Endometrial microvascular endothelial cells (primary cell): ENCODE results near the gene KIF16B. TPM values are rescaled to one million over a fixed set of nuclear protein-coding genes. Genes with fewer than 3 reads are reported as not detected.
"Not testable (repeated sequence)": the region's sequence is repeated elsewhere in the genome, so short reads cannot be mapped to it uniquely, and the experiment has no call there.

Source experiments
- in situ Hi-C: cut with HindIII; loops from 2 replicates; pipeline ENCODE4 v1.10.0; 2017; ENCODE audit warnings: low sequenced_read_pairs, low pct_unique_long_range_greater_than_20kb; ENCODE audit errors: inconsistent ontology term
- total RNA-seq: library from RNA; depleted of rRNA; stranded (reverse); fragments of >200 nt; gene quantifications from one replicate; pipeline ENCODE4 v1.2.3, GENCODE V29; 2015; ENCODE audit errors: inconsistent ontology term

KIF16B gene
- total RNA-seq, 1 donor from 2014 or later: 12.1 TPM

DNA sequence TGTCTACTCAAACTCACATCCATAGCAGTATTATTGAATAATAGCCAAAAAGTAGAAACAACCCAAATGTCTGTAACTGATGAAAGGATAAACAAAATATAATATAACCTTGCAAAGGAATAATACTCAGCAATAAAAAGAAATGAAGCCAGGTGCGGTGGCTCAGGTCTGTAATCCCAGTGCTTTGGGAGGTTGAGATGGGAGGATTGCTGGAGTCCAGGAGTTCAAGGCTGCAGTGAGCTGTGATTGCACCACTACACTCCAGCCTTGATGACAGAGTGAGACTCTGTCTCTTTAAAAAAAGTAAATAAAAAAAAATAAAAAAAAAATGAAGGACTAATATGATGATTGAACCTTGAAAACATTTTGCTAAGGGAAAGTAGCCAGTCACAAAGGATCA lies 22.1 kb upstream of the KIF16B start:
- in situ Hi-C loops: no loop called here

DNA sequence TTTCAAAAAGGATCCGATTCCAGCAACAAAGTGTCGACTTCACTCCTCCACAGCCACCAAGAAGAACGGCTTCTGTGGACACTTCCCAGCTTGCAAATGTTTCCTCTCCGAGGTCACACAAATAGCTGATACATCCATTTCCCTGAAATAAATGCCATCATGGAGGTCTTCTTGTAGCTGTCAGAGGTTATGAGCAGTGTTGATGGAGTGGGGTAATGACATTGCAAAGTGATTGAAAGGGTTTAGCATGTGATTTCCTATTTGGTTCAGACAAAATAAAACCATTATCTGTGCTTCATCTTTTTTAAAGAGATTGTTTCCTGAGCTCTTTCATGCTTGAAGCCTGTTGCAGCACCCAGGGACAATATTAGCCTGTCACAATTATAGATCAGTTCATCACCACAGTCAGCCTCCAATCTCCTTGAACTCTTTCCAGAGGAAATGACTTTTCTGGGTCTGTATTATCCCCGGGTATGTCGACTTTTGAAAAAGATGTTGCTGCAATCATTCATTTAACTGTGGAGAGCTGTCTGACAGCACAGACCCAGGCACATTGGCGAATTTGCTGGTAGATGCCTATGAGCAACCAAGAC lies 16.9 kb upstream of the KIF16B start:
- in situ Hi-C loops: no loop called here

DNA sequence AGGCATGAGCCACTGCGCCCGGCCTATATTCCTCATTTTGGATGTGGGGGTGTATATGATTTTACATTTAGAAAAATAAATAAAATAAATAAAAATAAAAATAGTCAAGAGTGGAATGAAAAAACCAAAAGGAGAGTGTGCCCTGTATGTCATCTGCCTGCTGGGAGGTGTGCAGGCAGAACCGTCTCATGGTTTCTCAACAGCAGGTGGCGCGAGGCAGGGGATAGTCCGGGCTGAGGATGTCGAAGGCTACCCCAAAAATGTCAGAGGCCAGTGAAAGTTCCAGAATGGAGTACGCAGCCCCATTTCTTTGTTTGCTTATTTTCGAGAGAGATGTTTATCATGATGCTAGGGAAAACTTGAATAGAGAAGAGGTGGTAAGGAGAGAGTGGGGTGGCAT lies 16.4 kb upstream of the KIF16B start:
- in situ Hi-C loops: no loop called here

DNA sequence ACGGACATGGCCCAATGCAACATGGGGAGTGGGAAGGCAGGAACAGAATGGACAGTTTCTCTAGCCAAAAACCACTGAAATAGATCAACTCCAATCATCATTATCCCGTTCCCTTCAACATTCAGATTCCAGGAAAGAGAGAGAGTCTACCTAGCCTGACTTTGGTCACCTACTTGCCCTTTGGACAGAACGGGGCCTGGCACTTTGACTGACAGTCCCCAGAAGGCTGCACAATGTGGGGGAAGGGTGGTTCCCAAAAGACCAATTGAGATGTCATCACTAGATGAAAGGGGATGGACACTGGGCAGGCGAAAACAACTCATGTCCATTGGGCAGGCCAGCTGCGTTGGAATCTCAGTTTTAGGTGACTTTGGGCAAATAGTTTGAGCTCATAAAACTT lies 15.0 kb upstream of the KIF16B start:
- in situ Hi-C loops: no loop called here

DNA sequence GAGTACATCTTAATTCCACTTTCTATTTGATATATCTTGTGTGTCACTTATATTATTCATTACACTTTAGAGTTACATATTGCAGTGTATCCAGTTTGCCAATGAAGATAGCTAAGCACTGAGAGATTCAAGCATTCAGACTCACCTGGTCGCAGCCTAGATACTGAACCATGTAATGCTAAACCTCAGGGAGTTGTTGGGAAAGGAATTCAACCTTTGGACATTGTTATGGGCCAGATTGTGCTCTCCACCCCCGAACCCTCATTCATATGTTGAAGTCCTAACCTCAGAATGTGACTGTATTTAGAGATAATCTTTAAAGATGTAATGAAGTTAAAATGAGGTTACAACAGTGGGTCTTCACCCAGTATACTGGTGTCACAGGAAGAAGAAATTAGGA lies 13.8 kb upstream of the KIF16B start:
- in situ Hi-C loops: no loop called here

DNA sequence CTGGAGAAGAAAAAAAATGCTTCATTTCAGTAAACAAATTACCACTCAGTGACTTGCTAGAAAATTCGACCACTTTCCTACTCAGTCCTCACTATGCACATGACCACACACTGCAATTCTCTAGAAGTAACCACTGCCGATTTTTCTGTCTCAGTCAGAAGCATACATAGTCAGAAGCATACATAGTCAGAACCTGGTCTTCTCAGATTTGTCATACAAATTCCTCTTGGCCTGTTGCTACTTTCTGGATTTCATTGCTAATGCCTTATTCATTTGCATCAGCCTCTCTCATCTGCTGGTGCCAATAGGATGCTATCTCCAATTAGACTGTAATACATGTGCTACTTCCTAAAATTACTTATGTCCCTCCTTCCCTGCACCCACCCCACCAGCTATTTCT lies 10.2 kb upstream of the KIF16B start:
- in situ Hi-C loops: no loop called here

DNA sequence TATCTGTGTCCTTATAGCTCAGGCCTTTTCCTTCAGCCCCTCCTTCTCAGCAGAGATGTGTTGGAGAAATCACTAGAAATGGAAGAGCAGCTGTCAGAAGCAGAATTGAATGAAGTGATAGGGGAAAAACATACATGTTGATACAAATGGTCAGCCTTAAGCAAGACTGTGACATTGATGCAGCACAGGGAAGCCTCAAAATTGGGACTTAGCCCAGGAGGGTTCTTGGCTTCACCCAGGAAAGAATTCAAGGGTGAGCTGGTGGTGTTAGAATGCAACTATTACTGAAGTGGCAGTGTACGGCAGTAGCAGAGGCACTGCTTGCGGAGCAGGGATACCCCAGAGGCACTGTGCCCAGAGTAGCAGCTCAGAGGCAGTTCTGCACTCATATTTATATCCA lies 8.0 kb upstream of the KIF16B start:
- in situ Hi-C loops: no loop called here

DNA sequence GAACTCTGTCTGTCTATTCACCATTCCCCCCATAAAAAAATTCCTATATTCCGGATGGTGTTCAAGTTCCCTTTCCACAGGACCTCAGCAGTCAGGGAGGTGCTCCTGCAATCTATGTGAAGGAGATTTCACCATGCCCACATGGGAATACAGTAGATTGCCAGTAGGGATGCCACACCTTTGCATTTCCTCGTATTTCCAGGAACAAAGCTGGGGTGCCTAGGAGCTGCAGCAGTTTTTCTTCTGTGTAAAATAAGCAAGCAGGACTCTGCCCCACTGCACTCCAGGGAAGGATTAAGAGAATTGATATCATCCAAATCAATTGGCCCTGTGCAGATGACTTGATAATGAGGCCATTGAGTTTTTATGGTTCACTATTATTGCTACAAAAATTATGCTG lies 7.4 kb upstream of the KIF16B start:
- in situ Hi-C loops: no loop called here

DNA sequence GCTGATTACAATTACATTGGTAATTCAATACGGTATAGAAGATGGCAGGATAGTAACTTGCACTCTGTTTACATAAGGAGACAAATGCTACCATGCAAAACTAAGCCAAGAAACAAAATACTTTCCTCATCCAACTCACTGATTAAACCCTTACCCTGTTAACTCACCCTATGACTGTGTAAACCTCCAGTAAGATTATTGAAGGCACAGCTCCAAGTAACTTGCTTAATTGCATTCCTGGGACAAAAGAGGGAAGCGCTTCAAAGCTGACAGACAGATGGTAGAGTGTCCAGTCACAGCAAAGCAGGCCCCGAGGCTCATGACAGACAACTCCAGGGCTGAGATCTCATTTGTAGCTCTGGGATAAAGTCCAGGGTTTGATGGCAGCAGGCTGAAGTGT lies 6.9 kb upstream of the KIF16B start:
- in situ Hi-C loops: no loop called here

DNA sequence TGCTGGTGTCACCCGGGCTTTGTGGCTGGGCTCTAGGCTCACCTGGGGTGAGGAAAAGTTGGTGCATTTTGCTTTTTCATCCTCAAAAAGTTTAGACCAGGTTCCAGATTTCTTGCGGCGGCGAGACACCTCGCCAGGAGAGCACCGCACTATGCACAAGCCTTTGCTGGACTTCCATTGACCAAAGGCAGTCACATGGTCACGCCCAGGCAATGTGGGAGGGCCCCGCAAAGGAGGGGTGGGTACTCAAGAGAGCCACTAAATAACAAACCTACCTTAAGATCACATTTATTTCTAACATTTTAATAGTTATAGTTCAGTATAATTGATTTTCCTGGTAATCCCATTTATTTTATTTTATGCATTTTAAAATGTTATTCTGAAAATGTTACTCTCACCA lies 3.0 kb upstream of the KIF16B start:
- in situ Hi-C loops: no loop called here

DNA sequence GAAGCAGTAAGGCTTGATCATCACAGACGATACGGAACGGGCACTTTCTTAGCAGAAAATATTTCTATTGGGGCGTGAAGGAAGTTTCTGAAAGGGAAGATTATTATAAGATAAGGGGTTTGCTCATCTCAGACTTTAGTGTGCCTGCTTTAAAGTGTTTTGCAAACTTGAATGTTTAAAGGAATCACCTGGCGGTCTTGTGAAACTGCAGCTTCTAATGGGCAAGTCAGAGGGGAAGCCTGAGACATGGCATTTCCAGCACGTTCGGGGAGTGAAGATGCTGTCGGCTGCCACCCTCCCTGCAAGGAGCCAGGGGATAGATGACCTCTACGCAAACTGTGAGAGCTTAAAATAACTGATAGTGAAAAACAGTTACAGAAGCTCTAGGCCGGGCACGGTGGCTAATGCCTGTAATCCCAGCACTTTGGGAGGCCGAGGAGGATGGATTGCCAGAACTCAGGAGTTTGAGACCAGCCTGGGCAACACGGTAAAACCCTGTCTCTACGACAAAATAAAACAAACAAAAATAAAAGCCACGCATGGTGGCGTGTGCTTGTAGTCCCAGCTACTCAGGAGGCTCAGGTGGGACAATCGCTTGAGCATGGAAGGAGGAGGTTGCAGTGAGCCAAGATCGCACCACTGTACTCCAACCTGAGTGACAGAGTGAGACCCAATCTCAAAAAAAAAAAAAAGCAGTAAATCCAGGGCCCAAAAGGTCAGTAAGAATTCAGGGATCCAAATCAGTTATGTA lies 2.3 kb upstream of the KIF16B start:
- in situ Hi-C loops: no loop called here

DNA sequence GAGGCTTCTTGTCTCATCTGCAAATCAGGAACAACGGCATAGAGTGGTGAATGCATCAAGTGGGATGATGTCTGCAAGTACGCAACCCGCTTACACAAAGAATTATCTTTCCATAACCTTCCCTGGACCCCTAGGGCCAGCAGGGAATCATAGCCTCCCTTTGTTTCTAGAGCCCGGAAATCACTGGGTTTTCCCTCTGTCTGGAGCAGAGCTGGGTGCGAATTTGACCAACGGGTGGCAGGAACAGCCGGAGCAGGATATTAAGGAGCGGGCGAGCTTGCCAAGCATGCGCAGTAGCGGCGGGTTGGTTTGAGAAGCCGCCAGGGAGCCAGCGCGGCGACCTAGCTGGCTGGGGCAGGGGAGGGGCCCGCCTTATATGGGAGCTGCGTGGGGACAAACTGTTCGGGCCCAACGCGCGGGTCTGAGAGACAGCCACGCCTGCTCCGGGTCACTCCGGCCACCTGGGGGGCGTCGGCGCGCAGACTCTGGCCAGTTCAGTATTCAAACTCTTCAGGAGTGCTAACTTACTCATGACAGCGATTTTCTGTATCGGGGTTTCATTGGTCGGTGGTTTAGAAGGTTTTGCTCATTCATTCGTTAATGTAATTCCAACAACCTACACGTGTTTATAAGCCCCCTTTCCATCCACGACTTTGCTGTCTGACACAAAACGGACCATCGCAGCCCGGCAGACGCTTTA lies 1.6 kb upstream of the KIF16B start:
- in situ Hi-C loops: no loop called here

DNA sequence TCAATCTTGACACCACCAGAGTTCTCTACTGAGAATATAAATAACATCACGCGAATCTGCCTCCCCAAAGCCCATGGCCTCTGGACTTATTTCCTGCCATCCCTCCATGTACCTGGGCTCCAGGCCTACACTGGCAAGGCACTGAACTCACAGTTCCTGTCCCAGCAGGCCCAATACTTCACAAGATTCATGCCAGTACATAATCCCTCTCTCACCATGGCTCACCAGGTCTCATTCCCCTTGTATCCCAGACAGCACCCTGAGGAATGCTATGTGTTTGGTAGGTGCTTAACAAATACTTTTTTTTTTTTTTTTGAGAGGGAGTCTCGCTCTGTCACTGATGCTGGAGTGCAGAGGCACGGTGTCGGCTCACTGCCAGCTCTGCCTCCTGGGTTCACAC lies 1.9 kb downstream of the KIF16B start:
- in situ Hi-C loops: no loop called here

DNA sequence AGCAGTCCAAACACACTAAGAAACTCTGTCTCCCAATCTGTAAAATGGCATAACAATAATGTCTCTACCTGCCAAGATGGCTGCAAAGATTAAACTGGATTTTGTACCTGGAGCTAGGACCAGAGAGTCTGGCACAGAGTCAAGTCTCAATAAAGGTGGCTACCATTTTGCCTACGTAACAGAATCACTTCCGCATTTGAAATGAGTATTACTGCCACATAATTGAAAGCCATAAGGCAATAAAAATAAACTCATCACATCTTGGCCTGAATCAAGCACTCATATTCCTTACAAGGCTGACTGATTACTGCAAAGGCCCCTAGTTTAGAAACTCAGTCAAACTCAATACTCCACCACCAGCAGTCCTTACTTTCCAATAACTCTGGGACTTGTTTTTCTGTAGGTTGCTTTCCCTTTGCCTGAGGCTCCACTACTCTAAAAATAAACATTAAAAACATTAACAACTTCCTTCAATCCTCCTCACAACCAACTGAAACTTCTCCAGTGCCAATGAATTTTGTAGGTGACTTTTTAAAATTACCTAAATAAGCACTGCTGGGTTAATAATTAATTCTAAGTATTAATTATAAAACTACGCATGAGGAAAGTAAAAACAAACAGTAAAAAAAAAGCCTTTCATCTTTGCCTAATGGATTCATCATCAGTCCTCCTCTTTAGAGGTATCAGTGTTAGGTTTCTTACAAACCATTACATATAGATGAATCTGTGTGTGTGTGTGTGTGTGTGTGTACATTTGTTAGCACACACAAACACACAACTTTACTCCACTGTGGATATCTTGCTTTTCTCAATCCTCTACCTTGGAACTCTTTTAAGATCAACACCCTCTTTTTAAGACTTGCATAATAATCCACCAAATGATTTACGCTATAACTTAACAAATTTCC lies 3.7 kb downstream of the KIF16B start:
- in situ Hi-C loops: no loop called here

DNA sequence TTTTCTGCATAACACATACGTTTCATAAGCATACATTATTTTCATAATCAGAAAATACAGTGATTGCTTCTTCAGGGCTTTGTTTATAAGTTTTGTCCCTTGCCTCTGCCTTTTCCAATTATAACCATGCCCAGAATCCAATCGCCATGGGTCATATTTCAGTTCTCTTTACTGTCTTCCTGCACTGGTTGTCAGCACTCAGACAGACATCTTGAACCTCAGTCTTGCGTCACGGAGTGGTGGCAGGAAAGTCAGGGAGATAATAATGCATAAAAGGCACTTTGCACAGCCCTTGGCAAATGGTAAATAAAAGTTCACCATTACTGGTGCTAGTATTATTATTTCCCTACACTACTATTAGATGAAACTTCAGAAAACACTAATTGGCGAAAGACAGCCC lies 7.2 kb downstream of the KIF16B start:
- in situ Hi-C loops: no loop called here

DNA sequence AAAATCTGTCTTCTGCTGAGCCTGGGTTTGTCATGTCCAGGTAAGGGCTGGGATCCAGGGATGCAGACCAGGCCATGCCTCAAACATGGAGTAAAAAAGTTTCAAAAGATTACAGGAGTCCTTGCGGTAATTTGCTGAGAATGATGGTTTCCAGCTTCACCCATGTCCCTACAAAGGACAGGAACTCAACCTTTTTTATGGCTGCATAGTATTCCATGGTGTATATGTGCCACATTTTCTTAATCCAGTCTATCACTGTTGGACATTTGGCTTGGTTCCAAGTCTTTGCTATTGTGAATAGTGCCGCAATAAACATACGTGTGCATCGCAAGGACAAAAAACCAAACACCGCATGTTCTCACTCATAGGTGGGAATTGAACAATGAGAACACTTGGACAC lies 9.2 kb downstream of the KIF16B start:
- in situ Hi-C loops: not testable (repeated sequence)

DNA sequence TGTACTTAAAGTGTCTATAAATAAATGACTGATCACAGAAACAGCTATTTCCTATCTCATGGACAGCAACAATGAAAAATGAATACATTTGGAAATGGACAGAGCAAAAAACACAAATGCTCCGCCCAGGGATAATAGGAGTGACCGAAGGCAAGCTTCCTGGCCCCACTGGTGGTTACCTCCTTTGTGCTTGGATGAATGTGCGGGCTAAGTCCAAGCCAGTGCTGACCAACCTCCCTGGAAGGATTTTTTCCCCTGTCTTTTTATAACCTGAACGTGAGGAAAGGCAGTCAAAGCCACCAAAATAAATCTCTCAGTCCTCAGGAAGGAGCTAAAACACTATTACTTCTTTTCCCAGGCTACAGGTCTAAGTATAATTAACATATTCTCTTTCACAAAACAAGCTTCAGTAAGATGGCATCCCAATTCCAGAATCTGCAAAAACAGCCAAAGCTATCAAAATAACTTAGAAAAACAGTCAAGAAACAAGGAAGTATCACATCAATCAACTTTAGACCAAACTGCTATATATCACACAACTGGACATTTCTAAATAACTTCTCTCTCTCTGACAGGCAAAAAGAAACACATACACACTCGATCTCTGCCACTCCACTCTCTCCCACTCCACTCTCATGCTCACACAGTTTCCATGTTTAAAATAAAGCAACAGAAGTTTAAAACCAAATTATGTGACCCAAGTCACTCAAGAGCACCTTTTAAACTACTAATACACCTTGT lies 10.0 kb downstream of the KIF16B start:
- in situ Hi-C loops: no loop called here

DNA sequence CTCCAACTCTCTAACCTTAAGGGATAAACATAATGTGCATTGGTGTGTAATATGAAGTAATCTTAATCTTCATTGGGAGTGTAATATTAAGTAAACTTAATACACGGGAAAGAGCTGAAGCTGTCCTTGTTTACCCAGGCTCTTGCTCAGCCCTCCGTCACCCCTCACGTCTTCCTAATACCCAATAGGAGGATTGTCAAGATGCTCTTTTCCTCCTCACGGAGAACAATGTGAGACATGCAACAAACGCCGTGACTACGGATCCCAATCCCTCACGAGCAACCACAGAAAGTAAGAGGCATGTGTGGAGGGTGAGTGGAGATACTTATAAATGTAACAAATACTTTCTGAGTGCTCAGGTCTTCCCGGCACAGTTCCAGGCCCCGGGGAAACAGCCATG lies 11.0 kb downstream of the KIF16B start:
- in situ Hi-C loops: no loop called here

DNA sequence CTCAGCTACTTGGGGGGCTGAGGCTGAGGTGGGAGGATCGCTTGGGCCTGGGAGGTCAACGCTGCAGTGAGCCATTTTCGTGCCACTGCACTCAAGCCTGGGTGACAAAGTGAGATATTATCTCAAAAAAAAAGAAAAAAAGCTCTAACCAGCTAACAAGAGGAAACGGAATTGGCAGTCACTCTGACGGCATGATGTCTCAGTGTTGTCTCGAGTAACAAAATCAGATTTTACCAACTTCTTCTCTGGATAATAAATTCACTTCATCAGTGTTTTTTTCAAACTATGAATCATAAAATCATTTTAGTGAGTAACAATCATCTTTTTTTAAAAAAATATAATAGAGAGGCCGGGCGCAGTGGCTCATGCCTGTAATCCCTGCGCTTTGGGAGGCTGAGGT lies 12.6 kb downstream of the KIF16B start:
- in situ Hi-C loops: no loop called here
